ENCODE measurements around the gene BRD7.

Gene BRD7

DNA sequence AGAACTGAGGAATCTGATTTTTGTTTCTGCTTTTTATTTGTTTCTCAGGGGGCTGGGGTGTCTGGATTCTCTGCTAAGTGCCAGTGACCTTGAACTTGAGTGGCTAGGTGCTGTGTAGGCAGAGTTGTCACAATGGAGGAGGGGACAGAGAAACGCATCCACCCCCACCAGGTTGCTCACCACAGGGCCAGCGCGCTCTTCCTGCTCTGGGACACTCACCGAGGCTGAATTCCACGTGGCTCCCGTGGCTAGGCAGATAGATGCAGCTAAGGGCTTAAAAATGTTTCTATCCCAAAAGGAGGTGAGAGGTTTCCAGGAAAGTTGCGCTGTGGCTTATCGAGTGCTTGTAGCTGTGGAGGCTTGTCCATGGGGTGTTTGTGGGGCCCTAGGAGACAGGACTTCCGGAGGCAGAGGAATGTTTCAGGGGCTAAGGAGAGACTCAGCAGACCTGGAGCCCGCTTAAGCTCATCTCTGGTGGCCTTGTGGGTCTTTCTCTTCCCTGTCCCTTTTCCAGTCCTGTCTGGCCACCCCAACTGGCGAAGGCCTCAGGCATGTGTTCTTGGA, 65.7 kb downstream of the BRD7 start:
- no peak for DNase-seq

DNA sequence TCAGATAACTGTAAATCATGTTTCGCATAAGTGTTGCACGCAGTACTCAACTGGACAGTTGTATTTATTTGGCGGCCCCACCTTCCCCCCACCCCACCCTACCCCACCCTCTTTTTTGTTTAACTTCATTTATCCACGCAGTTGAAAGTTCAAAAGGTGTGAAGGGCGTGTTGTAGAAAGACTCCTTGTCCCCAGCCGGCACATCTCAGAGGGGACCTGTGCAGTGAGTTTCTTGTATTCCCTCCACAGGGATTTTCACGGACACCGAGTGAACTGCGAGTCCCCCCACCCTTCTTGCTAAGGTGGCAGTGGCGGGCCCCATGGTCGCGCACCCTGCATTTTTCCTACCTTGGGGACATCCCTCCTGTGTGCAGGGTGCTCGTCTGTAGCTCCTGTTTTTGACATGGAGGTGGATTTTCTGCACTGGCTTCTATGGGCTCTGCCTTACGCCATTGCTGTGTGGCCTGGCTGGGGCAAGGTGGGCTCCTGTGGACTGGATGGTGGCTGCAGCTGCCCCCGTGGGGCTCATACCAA, 66.2 kb downstream of the BRD7 start:
- no peak for DNase-seq

- DNase-seq = no peak
Observed at GRCh38 chr16:50301626-50302471, 66.9 kb downstream of the BRD7 start.

DNA sequence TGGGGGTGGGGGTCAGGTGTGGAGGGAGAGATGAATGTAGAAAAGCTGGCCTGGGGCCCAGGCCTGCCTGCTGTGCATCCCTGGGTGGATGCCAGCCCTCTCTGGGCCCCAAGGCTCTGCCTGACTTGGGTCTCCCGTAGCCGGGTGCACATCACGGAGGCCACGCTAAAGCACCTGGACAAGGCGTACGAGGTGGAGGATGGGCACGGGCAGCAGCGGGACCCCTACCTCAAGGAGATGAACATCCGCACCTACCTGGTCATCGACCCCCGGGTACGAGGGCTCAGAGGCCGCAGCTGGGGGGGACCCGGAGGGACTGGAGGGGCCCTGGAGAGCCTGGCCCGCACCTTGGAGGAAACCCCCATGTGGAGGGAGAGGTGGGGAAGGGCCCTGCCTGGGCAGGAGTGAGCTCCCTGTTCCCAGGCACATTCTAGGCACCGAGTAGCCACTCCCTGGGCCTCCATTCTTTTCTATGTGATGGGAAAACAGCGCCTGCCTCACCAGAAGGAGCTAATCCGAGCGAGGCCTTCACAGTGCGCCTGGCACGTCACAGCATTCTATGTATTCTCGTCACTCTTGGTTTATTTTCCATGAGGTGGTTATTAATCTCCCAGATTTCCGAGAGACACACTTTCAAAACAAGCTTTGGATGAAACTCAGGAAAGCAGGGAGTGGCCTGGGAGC, 67.7 kb downstream of the BRD7 start:
- no peak for DNase-seq

- DNase-seq = no peak
Observed at GRCh38 chr16:50299508-50300105, 69.2 kb downstream of the BRD7 start.

- DNase-seq = no peak
Observed at GRCh38 chr16:50298591-50299507, 69.9 kb downstream of the BRD7 start.

DNA sequence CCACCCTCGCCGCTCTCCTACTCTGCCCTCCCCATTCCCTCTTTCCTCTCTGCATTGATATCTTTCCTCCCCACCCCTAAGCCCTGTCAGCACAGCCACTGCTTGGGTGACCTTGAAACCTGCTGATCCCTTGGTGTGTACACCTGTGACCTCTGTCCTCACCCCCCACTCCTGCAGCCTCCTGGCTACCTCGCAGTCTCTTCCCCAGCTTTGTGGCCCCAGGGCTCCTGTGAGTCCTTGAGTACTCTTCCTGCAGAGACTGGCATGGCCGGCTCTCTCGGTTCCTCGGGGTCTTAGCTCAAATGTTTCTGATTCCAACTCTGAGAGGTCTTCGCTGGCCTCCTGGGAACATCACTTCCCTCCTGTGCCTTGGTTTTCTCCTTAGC, 70.7 kb downstream of the BRD7 start:
- no peak for DNase-seq

DNA sequence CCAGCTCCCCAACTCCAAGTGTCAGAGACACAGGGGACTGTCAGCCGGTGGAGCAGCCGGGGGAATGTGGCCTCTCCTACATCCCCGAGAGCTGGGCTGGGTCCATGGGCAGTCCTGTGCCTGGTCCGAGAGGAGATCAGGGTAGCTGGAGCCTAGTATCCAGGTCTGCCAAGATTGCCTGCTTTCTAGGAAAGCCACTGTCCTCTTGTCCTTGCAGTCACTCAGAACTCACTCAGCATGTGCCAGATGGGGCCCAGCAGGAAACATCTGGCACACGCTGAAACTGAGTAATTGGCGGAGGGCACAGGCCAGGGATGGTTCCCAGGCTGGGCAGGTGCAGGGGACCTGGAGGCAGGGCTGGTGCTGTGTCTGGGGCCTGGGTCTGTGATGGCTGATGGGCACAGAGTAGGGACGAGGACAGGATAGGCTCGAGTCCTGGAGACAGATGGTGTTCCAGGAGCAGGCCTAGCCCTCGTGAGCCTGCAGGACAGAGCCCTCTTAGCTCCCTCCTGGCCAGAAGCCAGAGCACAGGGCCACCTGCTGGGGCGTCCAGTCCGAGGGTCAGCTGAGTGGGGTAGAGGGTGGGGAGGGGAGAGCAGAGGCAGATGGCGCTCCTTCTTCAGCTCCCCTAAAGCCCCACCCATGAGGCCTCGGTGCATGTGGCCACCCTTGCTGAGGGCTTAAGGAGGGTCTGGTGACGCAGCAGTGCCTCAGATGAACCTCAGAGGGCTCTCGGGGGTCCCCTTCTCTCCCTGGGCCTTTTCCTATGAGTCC, 71.3 kb downstream of the BRD7 start:
- DNase-seq = no peak

- DNase-seq = no peak
Observed at GRCh38 chr16:50296807-50297206, 72.0 kb downstream of the BRD7 start.

GRCh38 chr16:50295541-50296132, 73.2 kb downstream of the BRD7 start:
- DNase-seq = no peak

- no peak for DNase-seq
Observed at GRCh38 chr16:50294955-50295354, 73.8 kb downstream of the BRD7 start.

DNA sequence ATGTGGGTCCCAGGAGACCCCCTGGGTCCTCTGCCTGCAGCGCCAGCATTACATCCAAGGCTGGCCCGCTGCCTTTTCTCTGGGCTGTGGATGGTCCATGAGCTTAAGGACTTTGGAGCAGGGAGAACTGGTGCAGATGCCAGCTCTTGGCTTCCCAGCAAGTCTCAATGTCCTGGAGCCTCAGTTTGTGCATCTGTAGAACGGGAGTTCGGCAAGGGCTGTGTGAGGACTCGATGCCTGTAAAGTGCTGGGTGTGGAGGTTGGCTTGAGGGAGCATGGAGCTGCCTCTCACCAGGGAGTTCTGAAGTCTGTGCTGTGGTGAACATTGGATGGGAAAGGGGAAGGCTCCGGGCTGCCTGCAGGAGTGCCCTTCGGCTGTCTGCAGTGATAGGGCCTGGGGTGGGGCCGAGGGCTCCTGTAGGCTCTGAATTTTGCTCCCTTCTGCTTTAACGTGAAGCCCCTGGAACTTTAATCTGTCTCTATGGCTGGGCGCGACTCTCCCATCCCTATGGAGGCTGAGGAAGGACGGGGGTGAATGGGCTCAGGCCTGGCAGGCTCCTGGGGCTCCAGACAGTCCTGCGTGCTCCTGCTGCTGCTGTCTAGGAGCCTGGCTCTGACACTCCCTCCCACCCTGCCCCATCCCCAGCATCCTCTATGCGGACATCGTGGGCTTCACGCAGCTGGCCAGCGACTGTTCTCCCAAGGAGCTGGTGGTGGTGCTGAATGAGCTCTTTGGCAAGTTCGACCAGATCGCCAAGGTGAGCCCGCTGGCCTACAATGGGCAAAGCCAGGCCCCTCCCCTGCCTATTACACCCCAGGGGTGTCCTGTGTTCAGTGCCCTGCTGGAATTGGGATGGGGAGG, 74.6 kb downstream of the BRD7 start:
- no peak for DNase-seq

GRCh38 chr16:50293041-50293783, 75.6 kb downstream of the BRD7 start:
- DNase-seq = no peak

DNA sequence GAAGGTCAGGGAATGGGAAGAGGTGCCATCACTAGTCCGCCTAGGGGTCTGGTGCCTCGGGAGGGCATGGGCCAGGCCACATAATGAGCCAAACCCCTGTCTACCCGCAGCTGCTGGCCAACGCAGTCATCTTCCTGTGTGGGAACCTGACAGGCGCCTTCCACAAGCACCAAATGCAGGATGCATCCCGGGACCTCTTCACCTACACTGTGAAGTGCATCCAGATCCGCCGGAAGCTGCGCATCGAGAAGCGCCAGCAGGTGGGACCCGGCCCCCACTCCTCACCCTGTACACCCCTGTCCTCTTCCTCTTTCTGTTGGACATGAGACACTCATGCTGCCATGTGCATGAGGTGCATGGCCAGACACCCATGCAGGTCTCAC, 76.2 kb downstream of the BRD7 start:
- no peak for DNase-seq

- no peak for DNase-seq
Observed at GRCh38 chr16:50291719-50292565, 76.8 kb downstream of the BRD7 start.

DNA sequence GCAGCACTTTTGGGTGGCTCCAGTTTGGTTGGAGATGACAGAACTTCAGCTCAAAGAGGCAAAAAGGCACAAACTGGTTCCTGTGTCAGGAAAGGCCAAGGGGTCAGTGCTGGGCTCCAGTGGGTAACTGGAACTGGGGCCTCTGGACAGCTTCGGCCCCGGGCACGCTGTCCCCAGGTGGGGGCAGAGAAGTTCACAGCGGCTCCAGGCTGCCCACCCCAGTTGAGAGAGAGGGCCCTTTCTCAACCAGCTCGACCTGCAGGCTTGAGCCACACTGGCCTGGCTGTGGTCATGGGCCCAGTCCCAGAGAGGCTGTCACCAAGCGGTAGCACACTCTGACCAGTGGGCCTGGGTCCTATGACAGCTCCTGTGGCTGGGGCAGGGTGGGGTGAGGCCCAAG, 77.9 kb downstream of the BRD7 start:
- DNase-seq = no peak

GRCh38 chr16:50289950-50290764, 78.6 kb downstream of the BRD7 start:
- DNase-seq = no peak

All from inflammatory macrophage (primary cell).